ENCODE measurements around the gene CDC40. TPM values are rescaled to one million over a fixed set of nuclear protein-coding genes. Genes with fewer than 3 reads are reported as not detected.

Gene CDC40
- total and polyA plus RNA-seq, 4 donors = 5.5 to 25.3 (median 15.6) TPM

DNA sequence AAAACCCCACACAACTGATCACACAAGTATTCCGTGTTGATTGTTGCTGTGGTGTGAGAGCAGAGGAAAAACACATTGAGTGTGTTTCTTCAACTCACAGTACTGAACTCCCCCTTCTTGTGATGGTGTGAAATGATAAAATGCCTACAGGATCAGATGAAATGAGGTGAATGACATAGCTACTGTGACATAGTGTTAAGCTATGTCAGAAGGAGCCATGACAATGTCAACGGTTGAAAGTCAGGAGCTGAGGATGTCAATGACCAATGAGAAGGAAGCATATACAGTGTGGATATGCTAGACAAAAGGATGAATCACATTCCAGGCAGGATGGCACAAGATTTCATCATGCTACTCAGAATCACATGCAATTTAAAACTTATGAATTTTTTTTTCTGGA, 39.6 kb upstream of the CDC40 start:
- 78 to 87% methylated on average over 2 of the region's 2 CpGs for WGBS, 2 donors
- H3K4me3 ChIP-seq = no peak overlapping the region
- TF ChIP-seq, protein P1, sequence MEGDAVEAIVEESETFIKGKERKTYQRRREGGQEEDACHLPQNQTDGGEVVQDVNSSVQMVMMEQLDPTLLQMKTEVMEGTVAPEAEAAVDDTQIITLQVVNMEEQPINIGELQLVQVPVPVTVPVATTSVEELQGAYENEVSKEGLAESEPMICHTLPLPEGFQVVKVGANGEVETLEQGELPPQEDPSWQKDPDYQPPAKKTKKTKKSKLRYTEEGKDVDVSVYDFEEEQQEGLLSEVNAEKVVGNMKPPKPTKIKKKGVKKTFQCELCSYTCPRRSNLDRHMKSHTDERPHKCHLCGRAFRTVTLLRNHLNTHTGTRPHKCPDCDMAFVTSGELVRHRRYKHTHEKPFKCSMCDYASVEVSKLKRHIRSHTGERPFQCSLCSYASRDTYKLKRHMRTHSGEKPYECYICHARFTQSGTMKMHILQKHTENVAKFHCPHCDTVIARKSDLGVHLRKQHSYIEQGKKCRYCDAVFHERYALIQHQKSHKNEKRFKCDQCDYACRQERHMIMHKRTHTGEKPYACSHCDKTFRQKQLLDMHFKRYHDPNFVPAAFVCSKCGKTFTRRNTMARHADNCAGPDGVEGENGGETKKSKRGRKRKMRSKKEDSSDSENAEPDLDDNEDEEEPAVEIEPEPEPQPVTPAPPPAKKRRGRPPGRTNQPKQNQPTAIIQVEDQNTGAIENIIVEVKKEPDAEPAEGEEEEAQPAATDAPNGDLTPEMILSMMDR (IDR thresholded peaks at IDR 0.05; ENCODE audit: control extremely low read depth, extremely low read depth) = no peak
- no peaks in the 10 kb centered on the region for H3K4me1 ChIP-seq (ENCODE audit: control insufficient read depth in 5 of 5, insufficient read depth in 5 of 5, low read length in 5 of 5)
- H3K27me3 ChIP-seq (ENCODE audit: control insufficient read depth in 3 of 3, insufficient read depth in 3 of 3, low read length in 2 of 3) = no peaks in the 10 kb centered on the region
- DNase-seq = no peak
- H3K27ac ChIP-seq (ENCODE audit: low read depth in 1 of 2, low read length in 1 of 2) = no peak overlapping the region
- peaks cover 0 to 15% (median 3%) of the 10 kb centered on the region in 4 donors for H3K9me3 ChIP-seq (ENCODE audit: control insufficient read depth in 4 of 4, insufficient read depth in 3 of 4, low read length in 3 of 4)
- ATAC-seq (ENCODE audit: insufficient read depth, low FRiP score) = no peak
- H3K36me3 ChIP-seq (ENCODE audit: control insufficient read depth in 4 of 4, insufficient read depth in 4 of 4, low read length in 4 of 4) = no peaks in the 10 kb centered on the region
- H3K9ac ChIP-seq (ENCODE audit: insufficient read depth in 1 of 2, low read length in 2 of 2) = no peak overlapping the region

DNA sequence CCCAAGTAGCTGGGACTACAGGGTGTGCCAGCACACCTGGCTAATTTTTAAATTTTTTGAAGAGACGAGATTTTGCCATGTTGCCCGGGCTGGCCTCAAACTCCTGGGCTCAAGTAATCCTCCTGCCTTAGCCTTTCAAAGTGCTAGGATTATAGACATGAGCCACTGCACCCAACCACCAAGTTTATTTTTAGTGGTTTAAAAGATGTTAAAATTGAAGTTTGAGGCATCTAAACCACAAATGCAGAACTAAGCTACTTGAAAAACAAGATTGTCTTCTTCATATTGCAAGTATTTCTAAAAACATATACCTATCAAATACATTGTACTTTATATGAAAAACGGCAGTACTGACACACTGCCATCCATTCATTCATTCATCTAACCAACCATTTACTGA, 32.4 kb upstream of the CDC40 start:
- ATAC-seq (ENCODE audit: insufficient read depth, low FRiP score) (no peak), DNase-seq (no peak)
- 73 to 90% methylated on average over 3 of the region's 3 CpGs for WGBS, 2 donors
- H3K36me3 ChIP-seq (ENCODE audit: control insufficient read depth in 4 of 4, insufficient read depth in 4 of 4, low read length in 4 of 4) = no peaks in the 10 kb centered on the region
- H3K9me3 ChIP-seq (ENCODE audit: control insufficient read depth in 4 of 4, insufficient read depth in 3 of 4, low read length in 3 of 4) = no peaks in the 10 kb centered on the region
- H3K4me3 ChIP-seq = no peak overlapping the region
- H3K27ac ChIP-seq (ENCODE audit: low read depth in 1 of 2, low read length in 1 of 2) = no peak overlapping the region
- no peaks in the 10 kb centered on the region for H3K4me1 ChIP-seq (ENCODE audit: control insufficient read depth in 5 of 5, insufficient read depth in 5 of 5, low read length in 5 of 5)
- TF ChIP-seq, protein P1 (IDR thresholded peaks at IDR 0.05; ENCODE audit: control extremely low read depth, extremely low read depth) = no peak
- no peaks in the 10 kb centered on the region for H3K27me3 ChIP-seq (ENCODE audit: control insufficient read depth in 3 of 3, insufficient read depth in 3 of 3, low read length in 2 of 3)
- no peak overlapping the region for H3K9ac ChIP-seq (ENCODE audit: insufficient read depth in 1 of 2, low read length in 2 of 2)

DNA sequence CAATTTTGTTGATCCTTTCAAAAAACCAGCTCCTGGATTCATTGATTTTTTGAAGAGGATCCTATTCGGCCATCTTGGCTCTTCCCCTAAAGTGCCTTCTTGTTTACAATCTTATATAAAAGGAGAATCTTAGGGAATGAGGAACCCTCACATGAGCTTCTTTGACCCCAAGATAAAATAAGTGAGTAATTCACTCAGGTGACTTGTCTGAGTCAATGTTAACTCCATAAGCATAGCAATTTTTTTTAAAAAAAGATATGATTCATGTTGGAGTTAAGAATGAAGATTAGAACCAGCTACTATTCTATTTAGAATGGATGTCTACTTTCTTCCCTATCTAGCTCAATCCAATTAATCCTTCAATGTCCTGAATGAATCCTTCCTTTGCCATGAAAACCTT, 21.7 kb upstream of the CDC40 start:
- Histone ChIP-seq H3K27ac (ENCODE audit: low read depth in 1 of 2, low read length in 1 of 2) (no peak overlapping the region), H3K27me3 (ENCODE audit: control insufficient read depth in 3 of 3, insufficient read depth in 3 of 3, low read length in 2 of 3) (no peaks in the 10 kb centered on the region), H3K9ac (ENCODE audit: insufficient read depth in 1 of 2, low read length in 2 of 2) (no peak overlapping the region), H3K4me1 (ENCODE audit: control insufficient read depth in 5 of 5, insufficient read depth in 5 of 5, low read length in 5 of 5) (no peaks in the 10 kb centered on the region), H3K4me3 (no peak overlapping the region), H3K9me3 (ENCODE audit: control insufficient read depth in 4 of 4, insufficient read depth in 3 of 4, low read length in 3 of 4) (no peaks in the 10 kb centered on the region), H3K36me3 (ENCODE audit: control insufficient read depth in 4 of 4, insufficient read depth in 4 of 4, low read length in 4 of 4) (no peaks in the 10 kb centered on the region)
- TF ChIP-seq, protein P1 (IDR thresholded peaks at IDR 0.05; ENCODE audit: control extremely low read depth, extremely low read depth) = no peak
- WGBS, 2 donors = 92 to 100% methylated on average over 1 of the region's 1 CpG
- DNase-seq (no peak), ATAC-seq (ENCODE audit: insufficient read depth, low FRiP score) (no peak)

DNA sequence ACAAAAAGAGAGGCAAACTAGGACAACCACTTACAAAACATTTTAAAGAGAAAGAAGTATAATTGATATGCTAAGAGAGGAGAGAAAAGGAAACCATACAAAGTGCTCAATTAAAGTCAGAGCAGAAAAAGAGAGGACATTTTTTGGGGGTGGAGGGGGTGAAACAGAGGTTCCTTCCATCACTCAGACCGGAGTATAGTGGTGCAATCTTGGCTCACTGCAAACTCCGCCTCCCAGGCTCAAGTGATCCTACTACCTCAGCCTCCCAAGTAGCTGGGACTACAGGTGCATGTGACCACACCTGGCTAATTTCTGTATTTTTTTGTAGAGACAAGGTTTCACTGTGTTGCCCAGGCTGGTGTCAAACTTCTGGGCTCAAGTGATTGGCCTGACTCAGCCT, 10.1 kb upstream of the CDC40 start:
- TF ChIP-seq, protein P1 (IDR thresholded peaks at IDR 0.05; ENCODE audit: control extremely low read depth, extremely low read depth) = no peak
- 80 to 93% methylated on average over 2 of the region's 2 CpGs for WGBS, 2 donors
- ATAC-seq (ENCODE audit: insufficient read depth, low FRiP score) = no peak

More for the DNA sequence above, 10.1 kb upstream of the CDC40 start:
- no peaks in the 10 kb centered on the region for H3K9me3 ChIP-seq (ENCODE audit: control insufficient read depth in 4 of 4, insufficient read depth in 3 of 4, low read length in 3 of 4)
- no peaks in the 10 kb centered on the region for H3K36me3 ChIP-seq (ENCODE audit: control insufficient read depth in 4 of 4, insufficient read depth in 4 of 4, low read length in 4 of 4)
- H3K27ac ChIP-seq (ENCODE audit: low read depth in 1 of 2, low read length in 1 of 2) = no peak overlapping the region
- no peak for DNase-seq
- H3K4me1 ChIP-seq (ENCODE audit: control insufficient read depth in 5 of 5, insufficient read depth in 5 of 5, low read length in 5 of 5) = no peaks in the 10 kb centered on the region
- H3K4me3 ChIP-seq = no peak overlapping the region
- H3K27me3 ChIP-seq (ENCODE audit: control insufficient read depth in 3 of 3, insufficient read depth in 3 of 3, low read length in 2 of 3) = no peaks in the 10 kb centered on the region
- H3K9ac ChIP-seq (ENCODE audit: insufficient read depth in 1 of 2, low read length in 2 of 2) = no peak overlapping the region
